Transverse colon (tissue), 4 donors: ENCODE results near the gene PTPRE.

Source experiments
- CTCF ChIP-seq, 5 experiments: fragments of 200-600 bp in 3 of 5; fragments of 450-650 bp in 2 of 5; sonication (generic) in 3 of 5; IDR thresholded peaks; 1 replicate in 2 of 5; 2 replicates in 3 of 5; pipeline ENCODE4 v1.5.1; 2016 to 2017; ENCODE audit warnings: antibody characterized with exemption in 5 of 5, inconsistent platforms in 3 of 5, mild to moderate bottlenecking in 2 of 5, moderate library complexity in 1 of 5
- POLR2AphosphoS5 ChIP-seq, 3 donors: sonication (generic); formaldehyde crosslinking; IDR thresholded peaks; one replicate each; pipeline ENCODE4 v1.6.1; 2016; ENCODE audit warnings: antibody characterized with exemption in 3 of 3

GRCh38 chr10:127881262-127881661 lies 25.6 kb upstream of the PTPRE start:
- TF ChIP-seq POLR2AphosphoS5 (IDR thresholded peaks at IDR 0.05) (peak in 2 of 3 donors; percentile 19 to 45), CTCF (IDR thresholded peaks at IDR 0.05) (no peak)
